Stimulated activated CD8-positive, alpha-beta memory T cell treated with anti-CD3 and anti-CD28 coated beads, Interleukin-15, amount 100 ng/mL, for 1 hour (primary cell): ENCODE measurements around the gene MBOAT2.
"Not testable (repeated sequence)": the region's sequence is repeated elsewhere in the genome, so short reads cannot be mapped to it uniquely, and the experiment has no call there.

Experiments
- DNase-seq: peaks from one replicate; pipeline ENCODE4 v3.0.0-alpha.2; 2020; ENCODE audit warnings: low read depth

Gene MBOAT2

GRCh38 chr2:8895087-8895912 is 108.2 kb downstream of the MBOAT2 start:
- not testable (repeated sequence) for DNase-seq

GRCh38 chr2:8893978-8894820 is 109.3 kb downstream of the MBOAT2 start:
- no peak for DNase-seq

- DNase-seq = no peak
Measured at GRCh38 chr2:8893474-8893873, 110.0 kb downstream of the MBOAT2 start.

- DNase-seq = no peak
Measured at GRCh38 chr2:8892111-8892510, 111.4 kb downstream of the MBOAT2 start.

- no peak for DNase-seq
Measured at GRCh38 chr2:8889978-8890377, 113.5 kb downstream of the MBOAT2 start.

- no peak for DNase-seq
Measured at GRCh38 chr2:8888963-8889362, 114.5 kb downstream of the MBOAT2 start.

GRCh38 chr2:8886876-8887275 is 116.6 kb downstream of the MBOAT2 start:
- no peak for DNase-seq

- DNase-seq = no peak
Measured at GRCh38 chr2:8886202-8886518, 117.3 kb downstream of the MBOAT2 start.

GRCh38 chr2:8885449-8886201 is 117.9 kb downstream of the MBOAT2 start:
- no peak for DNase-seq

GRCh38 chr2:8884812-8885211 is 118.7 kb downstream of the MBOAT2 start:
- no peak for DNase-seq

- no peak for DNase-seq
Measured at GRCh38 chr2:8882094-8882493, 121.4 kb downstream of the MBOAT2 start.

GRCh38 chr2:8877894-8878293 is 125.6 kb downstream of the MBOAT2 start:
- DNase-seq = no peak

GRCh38 chr2:8877332-8877731 is 126.2 kb downstream of the MBOAT2 start:
- no peak for DNase-seq

GRCh38 chr2:8876628-8877027 is 126.9 kb downstream of the MBOAT2 start:
- DNase-seq = no peak

GRCh38 chr2:8872821-8873432 is 130.6 kb downstream of the MBOAT2 start:
- DNase-seq = no peak

GRCh38 chr2:8870441-8870840 is 133.0 kb downstream of the MBOAT2 start:
- DNase-seq = no peak

- no peak for DNase-seq
Measured at GRCh38 chr2:8867363-8867762, 136.1 kb downstream of the MBOAT2 start.

- DNase-seq = no peak
Measured at GRCh38 chr2:8863331-8863953, 140.0 kb downstream of the MBOAT2 start.

- no peak for DNase-seq
Measured at GRCh38 chr2:8862230-8862629, 141.3 kb downstream of the MBOAT2 start.

GRCh38 chr2:8861797-8862196 is 141.7 kb downstream of the MBOAT2 start:
- DNase-seq = no peak

- no peak for DNase-seq
Measured at GRCh38 chr2:8860239-8860638, 143.2 kb downstream of the MBOAT2 start.

- DNase-seq = no peak
Measured at GRCh38 chr2:8858910-8859309, 144.6 kb downstream of the MBOAT2 start.
